Glutamatergic neuron (in vitro differentiated cells): ENCODE data around the gene TRIM29. TPM values are rescaled to one million over a fixed set of nuclear protein-coding genes. Genes with fewer than 3 reads are reported as not detected.

ENCODE experiments used
- DNase-seq: peaks from one replicate; pipeline ENCODE4 v3.0.0; 2022
- H3K27ac Mint-ChIP-seq: one replicate; pipeline ENCODE4 v1.8.0; 2020; ENCODE audit warnings: mild to moderate bottlenecking, mixed read lengths, inconsistent platforms; ENCODE audit not compliant: unreplicated experiment
- H3K27me3 Mint-ChIP-seq: one replicate; pipeline ENCODE4 v1.8.0; 2020; ENCODE audit warnings: mild to moderate bottlenecking, moderate library complexity, mixed read lengths, inconsistent platforms; ENCODE audit not compliant: unreplicated experiment
- H3K36me3 Mint-ChIP-seq: one replicate; pipeline ENCODE4 v1.8.0; 2020; ENCODE audit warnings: mild to moderate bottlenecking, mixed read lengths, inconsistent platforms; ENCODE audit not compliant: unreplicated experiment
- H3K4me1 Mint-ChIP-seq: one replicate; pipeline ENCODE4 v1.8.0; 2020; ENCODE audit warnings: mild to moderate bottlenecking, low read depth, mixed read lengths, inconsistent platforms; ENCODE audit not compliant: unreplicated experiment
- H3K4me3 Mint-ChIP-seq: one replicate; pipeline ENCODE4 v1.8.0; 2020; ENCODE audit warnings: mild to moderate bottlenecking, mixed read lengths, inconsistent platforms; ENCODE audit not compliant: unreplicated experiment
- H3K9me3 Mint-ChIP-seq: one replicate; pipeline ENCODE4 v1.8.0; 2020; ENCODE audit warnings: mild to moderate bottlenecking, moderate library complexity, mixed read lengths, inconsistent platforms; ENCODE audit not compliant: unreplicated experiment
- total RNA-seq: library from RNA; stranded (reverse); fragmentation: NEBNext Ultra II Directional; extraction: Animal tissue kit (Norgen Biotek cat#: 25700); gene quantifications from one replicate; pipeline ENCODE4 v1.2.1, GENCODE V29; 2021; ENCODE audit not compliant: unreplicated experiment
- TF ChIP-seq, protein P1 (sequence below): fragments of 200-600 bp; sonication (generic); IDR thresholded peaks from one replicate; pipeline ENCODE4 v1.5.0; 2021; ENCODE audit not compliant: partially characterized antibody, unreplicated experiment

Gene TRIM29
- total RNA-seq, 1 donor from 2014 or later = not detected

DNA sequence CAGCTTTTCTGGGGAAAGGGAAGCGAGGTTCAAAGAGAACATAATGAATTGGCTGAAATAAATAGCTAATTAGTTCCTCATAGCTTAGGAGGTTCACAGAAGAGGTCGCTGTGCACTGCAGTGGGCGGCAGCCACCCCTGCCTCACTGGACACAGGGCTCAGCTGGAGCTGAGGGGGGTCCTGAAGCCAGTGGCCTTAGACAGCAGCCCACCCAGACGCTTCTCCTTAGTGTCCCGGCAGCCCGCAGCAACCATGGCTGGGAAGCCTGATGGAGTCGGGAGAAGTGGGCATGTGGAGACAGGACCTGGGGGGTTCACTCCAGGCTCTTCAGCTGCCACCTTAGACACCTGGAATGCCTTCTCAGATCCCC, 75.4 kb downstream of the TRIM29 start:
- Mint-ChIP-seq H3K36me3 (no peaks in the 10 kb centered on the region), H3K27ac (no peak overlapping the region), H3K27me3 (peaks cover 7% of the 10 kb centered on the region), H3K4me3 (no peak overlapping the region), H3K9me3 (no peaks in the 10 kb centered on the region), H3K4me1 (peaks cover 22% of the 10 kb centered on the region)
- TF ChIP-seq, protein P1, sequence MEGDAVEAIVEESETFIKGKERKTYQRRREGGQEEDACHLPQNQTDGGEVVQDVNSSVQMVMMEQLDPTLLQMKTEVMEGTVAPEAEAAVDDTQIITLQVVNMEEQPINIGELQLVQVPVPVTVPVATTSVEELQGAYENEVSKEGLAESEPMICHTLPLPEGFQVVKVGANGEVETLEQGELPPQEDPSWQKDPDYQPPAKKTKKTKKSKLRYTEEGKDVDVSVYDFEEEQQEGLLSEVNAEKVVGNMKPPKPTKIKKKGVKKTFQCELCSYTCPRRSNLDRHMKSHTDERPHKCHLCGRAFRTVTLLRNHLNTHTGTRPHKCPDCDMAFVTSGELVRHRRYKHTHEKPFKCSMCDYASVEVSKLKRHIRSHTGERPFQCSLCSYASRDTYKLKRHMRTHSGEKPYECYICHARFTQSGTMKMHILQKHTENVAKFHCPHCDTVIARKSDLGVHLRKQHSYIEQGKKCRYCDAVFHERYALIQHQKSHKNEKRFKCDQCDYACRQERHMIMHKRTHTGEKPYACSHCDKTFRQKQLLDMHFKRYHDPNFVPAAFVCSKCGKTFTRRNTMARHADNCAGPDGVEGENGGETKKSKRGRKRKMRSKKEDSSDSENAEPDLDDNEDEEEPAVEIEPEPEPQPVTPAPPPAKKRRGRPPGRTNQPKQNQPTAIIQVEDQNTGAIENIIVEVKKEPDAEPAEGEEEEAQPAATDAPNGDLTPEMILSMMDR = no peak
- DNase-seq = no peak

DNA sequence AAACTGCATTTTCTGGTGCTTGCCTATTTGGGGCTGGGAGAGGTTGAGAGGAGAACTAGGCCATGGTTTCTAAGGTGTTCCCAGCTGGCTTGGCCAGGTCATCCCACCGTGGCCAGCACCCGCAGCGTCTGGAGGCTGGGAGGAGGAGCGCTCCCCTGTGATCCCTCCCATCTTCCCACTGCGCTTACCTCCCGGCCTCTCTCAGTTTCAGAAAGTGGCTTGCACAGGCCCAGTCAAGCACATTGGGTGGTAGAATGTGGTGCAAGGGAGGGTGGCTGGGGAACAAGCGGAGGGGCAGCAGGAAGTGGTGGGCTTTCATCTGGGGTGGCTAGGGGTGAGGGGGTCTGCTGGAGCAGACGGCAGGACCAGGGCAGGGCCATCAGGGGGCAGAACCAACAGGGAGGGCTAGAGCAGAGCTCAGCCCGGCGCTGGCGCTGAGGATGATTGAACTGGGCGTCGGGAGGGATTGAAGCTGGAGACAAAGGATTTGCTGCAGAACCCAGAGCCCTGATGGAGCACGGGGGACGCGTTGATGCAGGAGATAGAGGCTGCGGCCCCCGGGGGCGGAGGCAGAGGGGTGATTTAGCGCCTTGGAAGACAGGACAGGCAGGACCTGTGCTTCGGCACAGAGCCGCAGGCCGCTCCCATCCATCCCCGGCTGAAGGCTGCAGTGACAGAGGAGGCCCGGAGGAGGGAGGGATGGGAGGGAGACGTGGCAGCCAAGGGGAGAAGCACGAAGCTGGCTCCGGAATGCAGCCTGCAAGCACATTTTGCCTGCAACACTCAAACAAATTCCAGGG, 76.0 kb downstream of the TRIM29 start:
- H3K9me3 Mint-ChIP-seq = no peaks in the 10 kb centered on the region
- TF ChIP-seq, protein P1 = no peak
- peaks cover 18% of the 10 kb centered on the region for H3K4me1 Mint-ChIP-seq

More for the DNA sequence above, 76.0 kb downstream of the TRIM29 start:
- Mint-ChIP-seq H3K27ac (no peak overlapping the region), H3K27me3 (peaks cover 7% of the 10 kb centered on the region), H3K36me3 (no peaks in the 10 kb centered on the region), H3K4me3 (no peak overlapping the region)
- peak; percentile 36 for DNase-seq

Other genes starting within 250 kb of the TRIM29 start
- not detected for gene OAF, start 72.9 kb upstream of the TRIM29 start, total RNA-seq
- not detected for gene POU2F3, start 102.0 kb upstream of the TRIM29 start, total RNA-seq
- gene TLCD5, start 187.2 kb upstream of the TRIM29 start, total RNA-seq = 15.8 TPM
- 40.8 TPM for gene ARHGEF12, start 198.3 kb upstream of the TRIM29 start, total RNA-seq